Vagina (tissue), 2 donors: ENCODE results near the gene NOTCH3.

ENCODE experiments used
- CTCF ChIP-seq, 3 experiments: fragments of 450-650 bp in 2 of 3; fragments of 200-600 bp in 1 of 3; sonication (generic) in 1 of 3; IDR thresholded peaks; one replicate each; pipeline ENCODE4 v1.5.1; 2017 to 2019; ENCODE audit warnings: antibody characterized with exemption in 3 of 3, mild to moderate bottlenecking in 2 of 3, moderate library complexity in 2 of 3
- POLR2A ChIP-seq, 2 donors: fragments of 450-650 bp; IDR thresholded peaks; one replicate each; pipeline ENCODE4 v1.6.1; 2017; ENCODE audit warnings: antibody characterized with exemption in 2 of 2, mild to moderate bottlenecking in 2 of 2, moderate library complexity in 2 of 2

DNA sequence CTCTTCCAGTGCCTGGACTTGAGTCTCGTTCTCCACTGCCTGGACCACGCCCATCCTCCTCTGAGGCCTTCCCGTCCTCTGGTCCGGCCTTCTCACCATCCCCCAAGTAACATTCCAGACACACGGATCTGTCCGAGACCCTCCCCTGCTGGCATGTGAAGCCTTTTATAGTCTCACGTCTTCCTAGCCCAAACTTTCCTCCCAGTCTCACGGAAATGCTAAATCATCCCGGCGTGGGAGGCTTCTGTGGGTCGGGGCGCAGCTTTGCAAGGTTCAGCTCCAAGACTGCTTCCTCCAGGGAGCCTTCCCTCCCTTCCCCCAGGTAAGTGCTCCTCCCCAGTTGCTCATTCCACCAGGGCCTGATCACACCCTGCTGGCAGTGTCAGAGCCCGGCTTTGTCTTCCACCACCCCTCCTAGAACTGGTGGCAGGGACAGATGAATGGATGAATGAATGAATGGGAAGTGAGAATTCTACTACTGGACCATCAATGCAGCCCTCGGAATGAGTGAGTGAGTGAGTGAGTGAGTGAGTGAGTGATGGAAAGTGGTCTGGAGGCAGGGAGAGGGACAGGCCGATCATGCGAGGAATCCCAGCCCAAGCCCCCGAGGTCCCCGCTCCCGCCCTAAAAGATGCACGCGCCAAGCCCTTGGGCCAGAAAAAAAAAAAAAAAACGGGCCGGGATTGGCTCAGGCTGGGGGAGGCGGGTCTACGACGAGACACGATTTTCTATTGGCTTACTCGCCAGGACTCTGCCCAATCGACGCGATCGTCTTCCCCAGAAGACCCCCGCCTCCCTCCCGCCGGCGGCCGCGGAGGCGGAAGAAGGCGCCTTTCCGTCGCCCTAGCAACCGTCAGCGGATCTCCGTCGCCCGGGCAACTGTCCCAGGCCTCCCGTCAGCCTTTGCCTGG, 22.2 kb upstream of the NOTCH3 start:
- TF ChIP-seq CTCF (IDR thresholded peaks at IDR 0.05) (no peak), POLR2A (IDR thresholded peaks at IDR 0.05) (no peak)
